Putamen (tissue), 1 donor: Measurements from ENCODE around the gene APOBEC3G.
"Not testable (repeated sequence)": the region's sequence is repeated elsewhere in the genome, so short reads cannot be mapped to it uniquely, and the experiment has no call there.

ENCODE experiments used
- DNase-seq: peaks from one replicate; pipeline ENCODE4 v3.0.0-alpha.2; 2016; ENCODE audit warnings: low spot score

The APOBEC3G gene

GRCh38 chr22:39066442-39067276, 10.4 kb upstream of the APOBEC3G start:
- DNase-seq, result not testable (repeated sequence)

- DNase-seq, result no peak
Measured at GRCh38 chr22:39068033-39068785, 8.9 kb upstream of the APOBEC3G start.

- no peak for DNase-seq
Measured at GRCh38 chr22:39070186-39070585, 6.9 kb upstream of the APOBEC3G start.

- DNase-seq, result not testable (repeated sequence)
Measured at GRCh38 chr22:39072581-39072981, 4.5 kb upstream of the APOBEC3G start.

GRCh38 chr22:39073981-39074380, 3.1 kb upstream of the APOBEC3G start:
- DNase-seq, result no peak

GRCh38 chr22:39076155-39077025, 685 bp upstream of the APOBEC3G start:
- not testable (repeated sequence) for DNase-seq

- not testable (repeated sequence) for DNase-seq
Measured at GRCh38 chr22:39077912-39078311, 837 bp downstream of the APOBEC3G start.

GRCh38 chr22:39078329-39078728, 1.3 kb downstream of the APOBEC3G start:
- no peak for DNase-seq

GRCh38 chr22:39079054-39079637, 2.1 kb downstream of the APOBEC3G start:
- DNase-seq, result not testable (repeated sequence)

- no peak for DNase-seq
Measured at GRCh38 chr22:39080052-39080762, 3.1 kb downstream of the APOBEC3G start.

DNA sequence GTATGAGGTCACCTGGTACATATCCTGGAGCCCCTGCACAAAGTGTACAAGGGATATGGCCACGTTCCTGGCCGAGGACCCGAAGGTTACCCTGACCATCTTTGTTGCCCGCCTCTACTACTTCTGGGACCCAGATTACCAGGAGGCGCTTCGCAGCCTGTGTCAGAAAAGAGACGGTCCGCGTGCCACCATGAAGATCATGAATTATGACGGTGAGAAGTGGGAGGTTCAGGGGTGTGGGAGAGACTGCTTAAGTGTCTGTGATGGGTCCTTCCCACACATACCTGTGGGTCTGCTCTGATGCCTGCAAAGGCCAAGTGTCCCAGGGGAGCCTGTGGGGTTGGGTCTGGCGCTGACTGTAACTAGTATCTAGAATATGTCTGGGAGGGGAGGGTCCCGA, 3.9 kb downstream of the APOBEC3G start:
- DNase-seq, result no peak

DNA sequence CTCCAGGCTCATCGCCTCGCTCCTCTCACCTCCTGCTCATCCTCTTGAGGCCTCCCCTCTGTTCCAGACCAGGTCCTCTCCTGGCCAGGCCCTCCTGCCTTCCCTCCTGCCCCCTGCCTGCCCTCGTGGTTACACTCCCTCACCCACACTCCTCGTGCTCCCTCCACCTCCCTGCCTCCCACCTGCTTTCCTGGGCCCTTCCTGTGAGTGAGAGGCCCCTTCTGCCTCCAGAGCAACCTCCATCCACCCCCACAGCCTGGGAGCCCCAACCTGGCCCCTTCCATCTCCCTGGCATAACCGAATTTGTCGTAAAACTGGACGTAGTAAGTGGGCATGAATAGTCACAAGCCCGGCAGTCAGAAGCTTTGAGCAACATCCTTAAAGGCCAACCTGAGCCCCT, 4.5 kb downstream of the APOBEC3G start:
- no peak for DNase-seq

DNA sequence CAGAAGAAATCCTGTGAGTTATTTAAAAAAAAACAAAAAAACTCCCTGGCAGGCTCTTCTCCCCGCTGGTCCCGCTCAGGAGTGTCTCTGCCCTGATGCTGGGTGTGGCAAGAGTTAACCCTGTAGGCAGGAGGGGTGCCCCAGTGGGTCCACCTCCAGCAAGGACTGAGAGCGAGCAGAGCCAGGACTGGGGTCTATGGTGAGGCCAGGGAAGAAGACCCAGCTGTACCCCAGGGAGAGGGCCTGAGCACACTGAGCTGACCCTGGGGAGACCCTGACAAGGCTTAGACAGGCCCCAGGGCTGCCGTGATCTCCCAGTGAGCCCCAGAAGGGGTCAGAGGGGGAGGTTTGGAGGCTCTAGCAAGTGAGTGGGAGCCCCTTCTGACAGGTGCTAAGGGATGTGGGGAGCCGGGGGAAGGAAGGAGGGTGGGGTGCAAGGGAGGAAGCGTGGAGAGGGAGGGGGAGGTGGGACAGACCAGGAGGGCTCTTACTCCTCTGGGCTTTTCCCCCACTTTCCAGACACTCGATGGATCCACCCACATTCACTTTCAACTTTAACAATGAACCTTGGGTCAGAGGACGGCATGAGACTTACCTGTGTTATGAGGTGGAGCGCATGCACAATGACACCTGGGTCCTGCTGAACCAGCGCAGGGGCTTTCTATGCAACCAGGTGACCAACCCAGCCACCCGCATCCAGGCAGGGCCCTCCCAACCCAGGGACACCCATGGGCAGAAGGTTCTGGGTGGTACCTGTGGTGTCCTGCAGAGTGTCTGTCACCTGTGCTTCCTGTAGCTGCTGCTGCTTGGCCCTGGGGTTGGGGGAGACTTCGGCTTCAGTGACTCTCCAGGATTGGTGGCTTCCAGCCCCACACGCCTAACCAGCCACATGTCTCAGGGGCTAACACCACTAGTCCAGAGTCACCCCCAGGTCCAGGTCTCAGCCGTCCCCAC, 6.4 kb downstream of the APOBEC3G start:
- DNase-seq, result no peak

DNA sequence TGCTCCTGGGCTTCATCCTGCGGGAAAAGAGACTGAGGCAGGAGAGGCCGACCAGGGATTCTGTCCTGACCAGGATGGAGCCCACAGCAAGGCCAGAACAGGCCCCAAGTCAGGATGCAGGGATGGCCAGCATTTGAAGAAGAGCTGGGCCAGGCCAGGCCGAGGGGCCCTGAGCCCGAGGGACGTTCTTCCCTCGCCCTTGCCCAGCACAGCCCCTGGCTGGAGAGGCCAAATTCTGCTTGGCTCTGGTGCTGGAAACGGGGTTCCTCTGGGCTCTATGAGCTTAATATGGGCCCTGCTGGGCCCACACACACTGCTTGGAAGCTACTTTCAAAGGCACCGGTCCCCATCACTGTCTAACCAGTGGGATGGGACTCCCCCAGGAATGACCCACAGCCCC, 7.6 kb downstream of the APOBEC3G start:
- no peak for DNase-seq

- DNase-seq, result no peak
Measured at GRCh38 chr22:39087098-39087497, 10.0 kb downstream of the APOBEC3G start.

- DNase-seq, result no peak
Measured at GRCh38 chr22:39087881-39088684, 11.0 kb downstream of the APOBEC3G start.

DNA sequence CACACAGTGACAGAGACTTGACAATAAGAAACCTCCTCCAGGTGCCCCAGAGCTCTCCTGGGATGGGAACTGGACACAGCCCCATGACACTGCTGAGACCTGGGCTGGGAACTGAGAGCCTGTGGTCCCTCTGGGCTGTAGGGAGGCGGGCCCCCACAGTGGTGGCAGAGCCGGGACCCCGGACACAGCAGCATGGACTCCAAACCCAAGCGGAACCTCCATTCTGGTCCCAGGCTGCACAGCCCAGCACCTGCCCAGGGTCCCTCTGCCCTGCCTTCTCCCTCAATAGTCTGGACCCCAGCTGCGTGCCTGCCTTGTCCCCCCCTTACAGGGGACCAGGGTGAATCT, 11.6 kb downstream of the APOBEC3G start:
- DNase-seq, result no peak

DNA sequence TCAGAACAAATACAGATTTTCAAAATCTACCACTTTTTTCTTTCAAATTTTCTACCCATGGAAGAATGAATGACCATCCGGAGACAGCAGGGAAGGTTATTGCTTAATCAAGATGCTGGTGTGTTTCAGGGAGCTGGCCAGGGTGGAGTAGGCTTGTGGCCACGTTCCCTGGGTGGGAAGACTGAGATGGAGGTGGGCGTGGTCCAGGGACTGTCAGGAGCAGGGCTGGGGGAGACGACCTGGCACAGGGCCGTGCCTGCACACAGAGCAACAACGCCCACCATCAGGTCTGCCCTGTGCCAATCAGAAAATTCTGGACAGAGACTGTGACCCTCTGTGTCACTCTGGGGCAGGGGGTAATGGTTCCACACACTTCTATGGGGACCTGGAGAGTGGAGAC, 12.9 kb downstream of the APOBEC3G start:
- no peak for DNase-seq

DNA sequence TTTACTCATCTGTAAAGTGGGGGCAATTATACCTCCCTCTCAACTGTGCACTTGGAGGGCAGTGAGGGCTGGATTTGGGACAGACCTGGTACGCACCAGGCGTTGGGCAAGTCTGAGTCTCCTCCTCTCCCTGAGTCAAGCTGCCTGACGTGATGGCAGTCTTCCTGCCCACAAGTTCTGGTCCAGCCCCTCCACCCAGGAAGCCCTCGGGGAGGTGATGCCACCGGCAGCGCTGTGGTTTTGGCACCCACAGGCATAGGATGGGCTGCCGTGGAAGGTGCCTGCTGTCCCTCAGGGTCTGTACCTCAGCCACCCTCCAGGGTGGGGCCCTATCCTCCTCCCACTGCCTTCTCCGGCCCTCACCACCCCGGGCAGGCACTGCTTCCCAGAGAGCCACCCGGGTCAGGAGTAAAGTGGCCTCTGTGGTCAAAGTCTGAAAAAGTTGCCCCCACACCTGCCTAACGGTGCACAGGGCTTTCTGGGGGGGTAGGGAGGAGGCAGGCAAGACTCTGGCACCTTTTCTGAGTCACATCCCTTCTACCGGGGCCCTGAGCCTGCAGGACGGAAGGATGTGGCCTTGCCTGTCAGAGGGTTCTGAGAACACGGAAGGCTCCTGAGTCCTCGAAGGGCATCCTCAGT, 13.5 kb downstream of the APOBEC3G start:
- no peak for DNase-seq
